Inferior parietal cortex (tissue), 1 donor: ENCODE results near the gene PLCB1.

Experiments used
- DNase-seq: peaks from one replicate; pipeline ENCODE4 v3.0.0-alpha.2; 2016; ENCODE audit errors: extremely low spot score

The PLCB1 gene

DNA sequence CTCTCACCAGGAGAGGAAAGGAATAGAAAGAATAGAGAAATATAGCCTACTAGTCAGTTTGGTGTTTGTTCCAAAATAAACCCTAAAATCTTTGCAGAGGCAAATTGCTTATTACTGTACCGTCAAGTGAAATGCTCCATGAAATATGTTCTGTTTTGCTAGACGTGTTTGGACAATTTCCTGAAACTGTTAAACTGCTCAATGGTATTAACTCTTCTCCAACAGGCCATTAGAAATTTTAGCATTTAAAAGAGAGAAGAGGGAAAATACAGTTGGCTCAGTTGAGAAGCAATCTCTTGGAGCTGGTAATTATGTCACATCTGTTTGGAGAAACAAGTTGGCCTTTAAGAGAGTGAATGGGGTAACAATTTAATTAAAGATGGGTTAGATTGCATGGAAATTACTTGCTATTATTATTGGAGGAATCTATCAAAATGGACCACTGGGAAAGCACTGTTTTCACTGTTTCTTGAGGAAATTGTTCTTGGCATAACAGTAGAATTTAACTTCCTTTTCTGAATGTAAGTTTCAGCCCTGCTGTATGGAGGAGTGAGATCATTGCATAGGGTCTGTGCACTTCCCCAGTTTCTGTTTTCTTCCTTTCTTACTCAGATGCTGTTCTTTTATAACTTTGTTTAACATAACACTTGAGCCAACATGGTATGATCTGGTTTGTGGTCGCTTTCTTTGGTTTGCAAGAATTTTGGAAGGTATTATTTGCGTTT is 373.6 kb downstream of the PLCB1 start:
- DNase-seq = no peak

DNA sequence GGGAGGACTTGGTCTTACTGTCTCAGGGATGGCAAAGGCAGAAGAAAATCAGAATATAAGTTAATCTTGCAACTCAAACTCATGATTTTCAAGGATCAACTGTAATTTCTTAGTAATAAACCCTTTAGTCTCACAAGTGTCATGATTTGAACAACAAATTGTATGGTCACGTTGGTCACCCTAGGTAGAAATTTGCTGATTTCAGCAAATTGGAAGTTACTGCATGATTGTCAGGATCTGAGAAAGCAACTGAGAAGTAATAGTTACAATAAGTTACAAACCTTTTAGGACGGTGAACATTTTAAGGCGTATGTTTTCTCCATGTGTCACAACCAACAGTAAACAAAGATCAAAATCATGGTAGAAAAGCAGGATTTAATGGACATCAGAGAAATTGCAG is 375.2 kb downstream of the PLCB1 start:
- no peak for DNase-seq

DNA sequence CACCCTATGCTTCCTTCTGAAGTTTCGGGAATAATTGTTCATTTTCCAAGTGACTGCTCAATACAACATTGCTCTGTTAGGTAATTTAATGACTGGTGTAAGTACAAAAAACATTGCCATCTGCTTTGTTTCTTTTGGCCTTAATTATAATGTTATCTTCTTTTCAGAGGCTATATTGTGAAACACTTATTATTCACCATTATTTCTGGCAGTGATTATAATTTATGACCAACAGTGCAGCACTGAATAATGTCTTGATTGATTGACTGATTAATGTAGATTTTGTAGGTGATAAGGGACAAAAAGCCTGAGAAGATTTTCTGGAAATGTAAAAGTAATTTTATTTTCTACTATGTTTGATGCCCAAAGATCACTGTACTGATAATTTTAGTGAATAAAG is 377.7 kb downstream of the PLCB1 start:
- DNase-seq = no peak

DNA sequence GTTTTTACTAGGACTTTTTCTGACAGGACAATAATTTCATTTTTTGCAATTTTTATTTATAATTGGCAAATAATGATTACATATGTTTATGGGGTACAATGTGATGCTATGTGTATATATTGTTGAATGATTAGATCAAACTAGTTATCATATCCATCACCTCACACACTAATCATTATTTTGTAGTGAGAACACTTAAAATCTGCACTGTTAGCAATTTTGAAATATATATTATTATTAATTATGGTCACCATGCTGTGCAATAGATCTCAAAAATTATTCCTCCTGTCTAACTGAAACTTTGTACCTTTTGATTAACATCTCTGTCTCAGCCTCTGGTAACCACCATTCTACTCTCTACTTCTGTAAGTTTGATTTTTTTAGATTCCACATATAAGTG is 378.7 kb downstream of the PLCB1 start:
- no peak for DNase-seq

DNA sequence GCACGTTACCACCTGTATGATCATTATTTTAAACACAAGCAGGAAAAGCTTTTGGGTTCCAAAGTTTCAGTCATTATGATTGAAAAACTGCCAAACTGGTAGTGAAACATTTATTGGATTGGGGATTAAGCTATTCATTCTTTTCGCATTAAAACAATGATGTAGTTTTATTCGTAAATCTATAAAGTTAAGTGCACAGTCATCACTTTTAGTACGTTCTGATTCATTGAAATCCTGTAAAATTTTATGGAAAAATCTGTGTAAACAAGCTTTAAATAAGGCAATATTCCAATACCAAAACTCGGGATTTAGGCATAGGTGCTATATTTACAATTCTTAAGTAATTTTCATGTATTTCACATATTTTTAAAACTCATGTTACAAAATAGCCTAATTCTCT is 379.9 kb downstream of the PLCB1 start:
- DNase-seq = no peak

DNA sequence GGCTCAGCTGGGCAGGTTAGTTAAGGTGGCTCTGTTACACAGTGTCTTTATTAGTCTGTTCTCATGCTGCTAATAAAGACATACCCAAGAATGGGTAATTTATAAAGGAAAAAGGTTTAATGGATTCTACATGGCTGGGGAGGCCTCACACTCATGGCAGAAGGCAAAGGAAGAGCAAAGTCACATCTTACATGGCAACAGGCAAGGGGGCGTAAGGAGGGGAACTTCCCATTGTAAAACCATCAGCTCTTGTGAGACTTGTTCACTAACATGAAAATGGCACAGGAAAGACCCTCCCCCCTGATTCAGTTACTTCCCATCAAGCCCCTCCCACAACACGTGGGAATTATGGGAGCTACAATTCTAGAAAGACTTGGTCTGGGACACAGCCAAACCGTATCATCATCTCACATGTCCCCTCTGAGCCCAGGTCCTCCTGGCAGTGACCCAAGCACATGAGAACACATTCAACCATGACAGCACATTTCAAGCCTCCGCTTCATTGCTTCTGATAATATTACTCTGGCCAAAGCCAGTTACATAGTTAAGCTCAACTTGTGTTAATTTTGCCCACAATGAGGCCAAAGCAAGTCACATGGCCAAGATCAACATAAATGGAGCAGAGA is 383.9 kb downstream of the PLCB1 start:
- no peak for DNase-seq

DNA sequence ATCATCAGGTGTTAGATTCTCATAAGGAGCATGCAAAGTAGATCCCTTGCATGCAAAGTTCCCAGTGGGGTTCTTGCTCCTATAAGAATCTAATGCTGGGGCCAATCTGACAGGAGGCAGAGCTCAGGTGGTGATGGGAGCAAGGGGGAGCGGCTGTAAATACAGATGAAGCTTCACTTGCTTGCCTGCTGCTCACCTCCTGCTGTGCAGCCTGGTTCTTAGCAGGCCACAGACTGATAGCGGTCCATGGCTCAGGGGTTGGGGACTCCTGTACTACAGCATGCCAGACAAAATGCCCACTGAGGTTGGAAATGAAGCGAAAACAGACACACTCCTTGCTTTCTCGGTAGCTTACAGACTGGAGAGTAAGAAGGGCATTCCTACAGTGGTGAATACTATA is 386.8 kb downstream of the PLCB1 start:
- no peak for DNase-seq

DNA sequence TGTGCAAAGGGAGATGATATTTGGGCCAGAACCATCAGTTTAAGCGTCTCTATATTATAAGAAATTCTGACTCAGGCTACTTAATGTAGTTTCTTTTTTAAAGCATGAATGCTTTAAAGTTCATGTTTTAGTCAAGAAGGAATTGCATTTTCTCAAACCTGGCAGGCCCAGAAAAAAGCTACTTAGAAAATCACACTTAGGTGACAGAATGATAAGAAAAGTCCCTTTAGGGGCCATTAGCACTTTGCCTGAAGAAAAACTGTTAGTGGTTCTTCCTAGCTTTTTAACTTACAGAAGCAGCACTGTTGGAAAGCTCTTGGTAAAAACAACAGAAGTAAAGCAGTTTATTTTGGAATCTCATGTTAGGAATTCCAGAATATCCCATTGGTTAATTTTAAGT is 387.8 kb downstream of the PLCB1 start:
- no peak for DNase-seq

DNA sequence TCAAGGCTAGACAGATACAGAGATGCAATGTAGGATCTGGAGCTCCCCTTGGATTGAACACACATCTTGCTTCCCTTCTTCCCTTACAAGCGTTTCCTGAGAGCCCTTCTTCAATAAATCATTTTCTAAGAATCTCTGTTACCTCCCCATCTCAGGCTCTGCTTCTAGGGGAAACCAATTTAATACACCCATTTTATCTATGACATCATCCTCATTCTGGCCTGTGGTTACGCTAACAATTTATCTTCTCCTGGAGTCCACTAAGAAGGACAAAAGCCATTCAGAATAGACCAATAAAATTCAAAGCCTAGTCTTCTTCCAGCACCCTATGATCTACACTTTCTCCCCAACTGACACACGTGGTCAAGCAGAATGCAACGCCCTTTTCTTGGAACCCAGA is 390.1 kb downstream of the PLCB1 start:
- DNase-seq = no peak

DNA sequence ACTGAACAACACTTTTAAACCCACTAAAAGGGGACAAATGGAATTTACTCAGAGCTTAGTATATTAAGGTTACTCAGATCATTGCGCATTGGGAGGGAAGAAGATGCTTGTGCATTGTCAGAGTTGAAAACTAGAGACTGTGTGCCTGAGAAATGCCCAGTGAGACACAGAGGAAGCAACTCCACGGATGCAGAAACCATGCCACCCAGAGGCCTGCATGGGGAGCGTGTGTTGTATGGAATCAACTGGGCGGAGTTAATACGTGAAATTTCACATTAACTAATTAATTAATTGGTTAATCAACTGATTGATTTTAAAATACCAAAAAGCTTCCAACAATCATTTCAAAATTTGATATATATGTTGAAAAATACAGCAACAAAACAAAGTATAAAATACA is 391.6 kb downstream of the PLCB1 start:
- no peak for DNase-seq

DNA sequence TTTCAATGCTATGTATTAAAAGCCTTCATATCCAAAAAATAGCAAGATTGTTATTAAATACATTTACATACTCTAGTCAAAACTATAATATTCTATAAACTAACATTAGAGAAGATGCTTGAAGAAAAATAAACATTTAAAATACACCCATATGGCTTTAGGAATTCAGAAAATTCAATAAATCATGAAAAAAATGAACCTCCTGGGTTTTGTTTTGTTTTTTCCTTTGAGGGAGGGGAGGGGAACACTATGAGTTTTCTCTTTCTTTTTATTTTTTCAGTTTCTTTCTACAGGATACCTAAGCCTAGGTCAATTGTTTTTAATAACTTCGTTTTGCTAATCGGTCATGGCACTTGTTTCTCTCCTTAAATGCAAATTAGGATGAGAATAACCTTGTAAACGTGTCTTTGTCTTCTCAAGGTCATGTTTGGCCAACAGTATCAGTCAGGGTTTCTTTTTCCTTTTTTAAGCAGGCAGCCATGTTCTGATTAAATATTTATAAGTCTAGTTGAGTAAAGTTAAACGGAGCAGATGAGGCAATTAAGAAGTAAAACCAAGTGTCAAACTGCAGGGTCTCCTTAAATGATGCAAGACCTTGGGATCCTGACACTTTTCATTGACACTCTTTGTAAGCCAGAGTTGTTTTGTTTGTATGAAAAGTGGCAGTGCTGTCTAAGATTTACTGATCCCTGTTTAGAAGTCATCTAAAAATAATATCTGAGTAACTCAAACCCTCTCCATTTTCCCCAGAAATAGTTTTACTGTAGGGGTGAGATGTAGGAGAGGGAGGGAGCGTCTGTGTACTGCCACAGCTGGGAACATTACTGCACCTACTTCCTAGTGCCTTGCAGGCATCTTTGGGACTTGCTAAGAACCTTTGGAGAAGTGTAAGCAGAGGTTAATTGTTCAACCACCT is 392.3 kb downstream of the PLCB1 start:
- no peak for DNase-seq

DNA sequence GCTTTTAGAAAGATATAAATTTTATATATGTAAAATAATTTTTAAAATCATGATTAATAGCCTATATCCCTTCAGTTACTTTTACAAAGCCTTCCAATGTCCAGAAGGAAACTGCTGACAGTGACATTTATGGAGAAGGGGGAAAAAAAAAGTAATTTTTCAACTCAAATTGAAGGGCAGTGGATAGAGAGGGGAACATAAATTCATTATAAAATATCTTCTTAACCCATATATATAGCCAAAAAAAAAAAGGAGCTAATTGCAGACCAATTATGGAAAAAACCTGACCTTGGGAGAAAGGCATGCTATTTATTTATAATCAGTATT is 392.9 kb downstream of the PLCB1 start:
- no peak for DNase-seq

DNA sequence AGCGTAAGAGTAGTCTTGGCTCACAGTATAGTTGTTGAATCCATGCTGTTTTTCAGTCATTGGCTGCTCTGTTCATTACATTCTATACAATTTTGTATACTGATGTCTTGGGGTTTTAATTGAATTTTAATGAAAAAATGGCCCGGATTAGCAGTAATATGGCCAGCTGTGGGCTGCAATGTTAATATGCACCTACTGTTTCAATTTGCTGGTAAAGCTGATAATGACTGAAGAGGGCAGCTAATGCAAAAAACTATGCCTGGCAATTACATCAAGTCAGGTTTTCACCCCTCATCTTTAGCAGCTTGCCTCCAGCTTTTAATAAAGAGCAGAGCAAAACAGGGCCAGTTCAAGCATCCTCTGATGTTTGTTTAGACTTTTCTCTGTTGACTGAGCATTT is 394.5 kb downstream of the PLCB1 start:
- DNase-seq = no peak

DNA sequence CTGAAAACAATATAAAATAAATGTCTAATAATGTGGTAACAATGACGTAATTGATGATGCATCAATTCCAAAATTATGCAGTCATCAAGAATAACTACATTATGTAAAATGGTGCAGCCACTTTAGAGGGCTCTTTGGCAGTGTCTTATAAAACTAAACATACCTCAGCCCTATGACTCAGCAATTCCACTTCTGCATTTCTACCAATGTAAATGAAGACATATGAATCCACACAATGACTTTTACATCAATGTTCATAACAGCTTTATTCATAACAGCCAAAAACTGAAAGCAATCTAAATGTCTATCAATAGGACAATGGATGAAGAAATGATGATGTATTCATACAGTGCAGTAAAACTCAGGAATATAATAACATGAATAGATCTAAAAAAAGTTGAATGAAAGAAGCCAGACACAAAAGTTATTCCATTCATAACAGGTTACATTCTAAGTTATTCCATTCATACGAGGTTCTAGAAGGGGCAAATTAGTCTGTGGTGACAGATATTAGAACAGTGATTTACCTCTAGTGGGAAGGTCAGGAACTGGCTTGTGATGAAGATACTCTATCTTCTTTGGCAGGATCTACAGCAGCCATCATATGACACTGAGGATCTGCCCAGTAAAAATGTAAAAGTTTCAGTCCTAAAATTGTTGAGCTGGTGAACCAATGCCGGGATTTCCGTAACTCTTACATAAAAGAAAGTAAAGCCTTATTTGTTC is 396.1 kb downstream of the PLCB1 start:
- DNase-seq = no peak

DNA sequence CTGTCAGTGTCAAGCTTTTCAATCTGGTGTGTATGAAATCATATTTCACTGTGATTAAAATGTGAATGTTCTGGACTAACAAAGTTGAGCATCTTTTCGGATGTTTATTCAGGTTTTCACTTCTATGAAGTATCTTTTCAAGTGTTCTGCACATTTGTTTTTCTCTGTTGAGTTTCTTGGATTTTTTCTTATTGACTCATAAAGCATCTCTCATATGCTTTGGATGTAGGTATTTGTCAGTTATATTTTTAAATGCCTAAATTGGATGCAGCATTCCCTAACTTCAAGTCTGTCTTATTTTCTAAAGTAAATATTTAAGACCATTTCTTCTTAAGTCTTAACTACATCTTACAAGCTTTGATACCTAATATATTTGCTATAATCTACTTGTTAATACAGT is 398.0 kb downstream of the PLCB1 start:
- DNase-seq = no peak

DNA sequence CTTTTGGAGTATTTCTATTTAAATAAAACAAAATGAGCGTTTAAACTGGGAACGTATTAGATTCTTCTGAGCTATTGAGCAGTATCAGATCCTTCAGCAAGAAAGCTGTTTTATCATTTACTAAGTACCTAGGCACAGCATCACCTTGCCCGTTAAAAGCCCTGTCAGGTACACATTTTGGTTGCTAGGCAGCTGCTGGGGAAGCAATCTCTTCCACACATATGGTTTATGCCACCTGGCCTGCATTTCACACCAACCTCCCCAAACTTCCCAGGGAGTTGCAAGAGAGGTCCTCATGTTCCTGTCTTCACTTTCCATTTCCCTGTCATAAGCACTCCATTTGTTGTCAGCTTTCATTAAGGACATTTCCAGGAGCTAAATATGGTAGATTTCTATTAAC is 400.1 kb downstream of the PLCB1 start:
- DNase-seq = no peak

DNA sequence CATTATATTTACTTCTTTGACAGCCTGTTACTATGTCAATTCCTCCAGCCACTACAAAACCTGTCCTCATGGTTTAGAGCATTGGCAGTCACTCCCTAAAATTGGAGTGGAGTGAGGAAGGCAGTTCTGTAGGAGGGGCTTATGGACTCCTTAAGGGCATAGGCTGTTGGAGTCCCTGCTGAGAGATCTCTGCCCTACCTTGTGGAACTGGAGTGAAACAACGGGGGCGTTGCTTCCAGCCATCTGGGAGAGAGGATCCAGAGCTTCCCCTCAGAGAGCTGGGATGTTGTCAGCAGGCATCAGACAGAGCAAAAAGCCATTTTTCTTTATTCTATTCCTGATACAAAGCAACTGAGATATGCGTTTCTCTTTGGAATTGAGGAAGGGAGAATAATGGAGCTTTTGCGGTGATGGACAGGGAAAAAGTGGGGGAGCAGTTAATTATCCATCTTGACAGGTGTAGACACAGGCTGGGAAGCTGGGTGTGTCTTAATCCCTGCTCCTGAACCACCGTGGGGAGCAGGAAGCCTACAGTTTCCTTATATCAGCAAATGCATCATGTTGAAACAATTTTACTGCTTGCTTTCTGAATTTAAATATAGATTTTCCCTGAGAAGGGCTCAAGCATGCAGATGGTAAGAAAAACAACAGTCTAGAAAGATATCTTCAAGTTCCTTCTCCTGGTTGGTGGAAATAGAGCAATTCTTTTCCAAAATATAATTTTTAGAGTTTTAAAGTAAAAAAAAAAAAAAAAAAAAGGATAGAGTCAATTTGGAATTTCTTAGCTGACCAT is 402.5 kb downstream of the PLCB1 start:
- no peak for DNase-seq

DNA sequence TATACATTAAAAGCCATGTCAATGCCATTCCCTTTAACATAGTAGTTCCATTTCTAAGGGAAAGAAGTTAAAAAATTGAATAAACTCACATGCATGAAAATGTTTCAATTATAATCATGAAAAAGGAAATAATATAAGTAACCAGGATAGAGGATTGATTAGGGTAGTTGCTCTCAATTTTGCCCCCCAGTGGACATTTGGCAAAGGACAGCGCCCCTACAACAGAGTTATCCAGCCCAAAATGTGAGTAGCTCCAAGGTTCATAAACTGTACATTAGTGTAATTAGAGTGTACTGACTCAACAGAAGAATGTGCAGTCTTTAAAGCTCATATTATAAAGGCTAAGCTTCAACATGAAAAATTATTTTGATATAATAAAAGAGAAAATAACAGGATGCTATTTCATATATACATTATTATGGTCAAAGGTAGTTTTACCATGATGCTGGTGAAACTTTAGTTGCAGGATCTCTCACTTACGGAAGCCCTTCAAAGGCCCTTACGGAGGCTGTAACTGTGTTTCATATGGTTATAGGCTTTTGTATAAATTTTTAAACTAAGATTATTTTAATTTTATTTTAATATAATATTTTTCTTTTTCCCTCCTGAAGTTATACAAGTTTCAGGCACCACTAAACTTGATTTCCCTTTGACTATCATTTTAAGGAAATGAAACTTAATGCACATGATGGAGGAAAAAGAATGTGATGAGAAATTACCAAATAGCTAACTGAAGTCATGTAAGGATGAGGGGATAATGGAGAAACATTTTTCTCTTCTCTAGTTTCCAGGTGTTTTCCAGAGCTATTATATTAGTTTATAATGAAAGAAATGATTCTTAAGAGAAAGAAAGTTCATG is 403.6 kb downstream of the PLCB1 start:
- no peak for DNase-seq

DNA sequence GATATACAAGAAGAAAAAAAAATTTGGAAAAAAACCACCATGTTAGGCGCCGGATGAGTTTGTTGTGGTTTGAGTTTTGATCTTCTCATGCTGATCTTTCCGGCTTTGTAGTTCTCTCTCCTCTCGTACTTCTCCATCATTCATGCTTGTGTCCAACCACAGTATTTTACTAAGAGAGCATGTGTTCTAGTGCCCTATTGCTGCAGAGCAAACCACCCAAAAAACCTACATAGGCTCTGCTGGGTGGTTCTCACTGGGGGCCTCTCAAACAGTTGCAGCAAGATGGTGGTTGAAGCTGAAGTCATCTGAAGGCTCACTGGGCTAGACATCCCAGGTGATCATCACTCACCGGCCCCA is 404.2 kb downstream of the PLCB1 start:
- no peak for DNase-seq

DNA sequence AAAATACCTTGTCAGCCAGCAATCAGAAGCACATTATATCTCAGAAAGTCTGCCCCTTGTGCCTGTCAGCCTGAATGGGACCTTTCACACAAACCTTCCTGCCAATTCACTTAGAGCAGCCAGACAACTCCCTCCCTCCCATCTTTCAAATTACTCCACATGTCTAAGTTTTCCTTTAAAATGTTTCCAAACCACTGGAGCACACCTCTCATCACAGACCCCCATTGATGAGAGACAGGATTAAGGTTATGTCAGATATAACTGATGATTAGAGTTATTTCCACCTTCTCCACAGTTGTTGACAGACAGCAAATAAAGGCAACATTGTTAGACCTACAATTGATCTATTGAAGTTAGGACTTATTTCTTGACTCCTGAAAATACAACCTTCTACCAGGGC is 408.4 kb downstream of the PLCB1 start:
- no peak for DNase-seq

DNA sequence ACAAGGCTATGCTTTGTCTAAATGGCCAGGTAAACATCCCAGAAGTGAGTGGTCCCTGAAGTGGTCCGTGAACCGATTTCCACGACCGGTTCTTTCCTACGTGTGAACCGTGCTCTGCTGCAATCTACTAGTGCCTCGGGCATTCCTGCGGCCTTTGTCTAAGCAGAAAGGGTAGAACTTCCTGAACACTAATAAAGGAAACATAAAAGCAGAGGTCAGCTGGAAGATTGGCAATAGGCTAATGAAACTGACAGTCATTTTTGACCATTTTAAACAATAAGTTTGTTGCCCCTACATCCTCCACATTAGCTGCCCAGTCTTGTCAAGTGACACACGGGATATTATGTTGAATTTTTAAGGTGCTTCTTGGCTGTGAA is 410.0 kb downstream of the PLCB1 start:
- DNase-seq = no peak
